Adrenal gland (tissue), 5 donors: Measurements from ENCODE around the gene PERM1.

ENCODE experiments used
- CTCF ChIP-seq, 6 experiments: fragments of 450-650 bp in 4 of 6; fragments of 200-600 bp in 2 of 6; sonication (generic) in 1 of 6; IDR thresholded peaks; 1 replicate in 5 of 6; 2 replicates in 1 of 6; pipeline versions ENCODE4 v1.5.1 to v1.8.0; 2016 to 2021; ENCODE audit warnings: antibody characterized with exemption in 6 of 6, mild to moderate bottlenecking in 2 of 6, moderate library complexity in 1 of 6
- POLR2A ChIP-seq, 2 donors: fragments of 450-650 bp; IDR thresholded peaks; one replicate each; pipeline ENCODE4 v1.6.1; 2017; ENCODE audit warnings: antibody characterized with exemption in 2 of 2, mild to moderate bottlenecking in 2 of 2, moderate library complexity in 1 of 2
- donor health status: DM: no; HTN: no; CAD: no.

DNA sequence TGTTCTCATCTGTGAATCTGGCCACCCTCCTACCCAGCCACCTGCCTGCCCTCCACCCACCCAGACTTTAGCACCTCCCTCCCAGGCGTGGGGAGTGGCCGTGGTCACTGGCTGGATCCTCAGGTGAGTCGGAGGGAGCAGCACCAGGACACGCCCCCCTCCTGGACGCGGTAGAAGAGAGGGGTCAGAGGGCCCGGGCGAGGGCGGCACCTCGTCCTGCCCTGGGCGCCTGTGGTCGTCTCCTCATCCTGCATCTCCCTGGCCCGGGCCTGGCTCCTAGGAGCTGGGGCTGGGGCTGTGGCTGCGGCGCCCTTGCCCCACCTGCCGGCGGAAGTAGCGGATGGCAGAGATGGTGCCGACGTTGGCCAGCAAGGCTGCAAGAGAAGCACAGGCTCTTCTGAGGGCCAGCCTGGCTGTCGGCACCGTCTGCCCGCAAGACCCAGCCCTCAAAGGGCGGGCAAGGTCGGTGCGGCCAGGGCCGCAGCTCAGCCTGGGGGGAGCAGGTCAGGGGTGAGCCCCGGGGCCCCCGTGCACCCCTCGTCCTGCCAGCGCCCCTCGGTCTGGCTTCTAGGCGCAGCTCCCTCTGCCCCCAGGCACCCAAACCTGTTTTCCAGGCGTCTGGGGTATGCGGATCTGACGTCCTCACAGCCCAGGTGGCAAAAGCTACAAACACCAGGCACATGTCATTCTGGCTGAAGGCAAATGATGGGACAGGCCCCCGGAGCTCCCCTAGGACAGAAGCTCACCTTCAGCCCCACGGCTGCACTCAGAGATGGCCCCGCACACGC is 5.8 kb downstream of the PERM1 start:
- TF ChIP-seq CTCF (IDR thresholded peaks at IDR 0.05), result peak; percentile 23 to 72 (median 49)
- no peak for TF ChIP-seq POLR2A (IDR thresholded peaks at IDR 0.05)
